Measurements from ENCODE around the gene APOBEC3C.
"Not testable (repeated sequence)": the region's sequence is repeated elsewhere in the genome, so short reads cannot be mapped to it uniquely, and the experiment has no call there.

DNA sequence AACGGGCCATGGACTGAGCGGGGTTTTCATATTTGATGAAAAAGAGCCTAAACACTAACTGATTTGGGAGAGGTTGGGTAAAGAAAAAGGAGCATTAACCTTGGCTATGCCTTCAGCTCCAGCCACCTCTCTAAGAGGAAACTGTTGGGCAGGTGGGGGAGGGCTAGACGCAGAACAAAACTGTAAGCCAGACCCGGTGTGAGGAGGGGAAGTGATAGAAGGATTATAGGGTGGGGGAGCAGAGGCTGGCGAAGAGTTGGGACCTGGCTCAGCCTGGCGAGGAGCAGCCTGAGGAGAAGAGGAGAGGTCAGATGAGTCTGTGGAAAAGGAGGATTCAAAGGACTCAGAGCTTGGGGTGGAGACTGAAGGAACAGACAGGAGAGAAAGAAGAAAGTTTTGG, 47.2 kb downstream of the APOBEC3C start:
- TF ChIP-seq, protein P1, sequence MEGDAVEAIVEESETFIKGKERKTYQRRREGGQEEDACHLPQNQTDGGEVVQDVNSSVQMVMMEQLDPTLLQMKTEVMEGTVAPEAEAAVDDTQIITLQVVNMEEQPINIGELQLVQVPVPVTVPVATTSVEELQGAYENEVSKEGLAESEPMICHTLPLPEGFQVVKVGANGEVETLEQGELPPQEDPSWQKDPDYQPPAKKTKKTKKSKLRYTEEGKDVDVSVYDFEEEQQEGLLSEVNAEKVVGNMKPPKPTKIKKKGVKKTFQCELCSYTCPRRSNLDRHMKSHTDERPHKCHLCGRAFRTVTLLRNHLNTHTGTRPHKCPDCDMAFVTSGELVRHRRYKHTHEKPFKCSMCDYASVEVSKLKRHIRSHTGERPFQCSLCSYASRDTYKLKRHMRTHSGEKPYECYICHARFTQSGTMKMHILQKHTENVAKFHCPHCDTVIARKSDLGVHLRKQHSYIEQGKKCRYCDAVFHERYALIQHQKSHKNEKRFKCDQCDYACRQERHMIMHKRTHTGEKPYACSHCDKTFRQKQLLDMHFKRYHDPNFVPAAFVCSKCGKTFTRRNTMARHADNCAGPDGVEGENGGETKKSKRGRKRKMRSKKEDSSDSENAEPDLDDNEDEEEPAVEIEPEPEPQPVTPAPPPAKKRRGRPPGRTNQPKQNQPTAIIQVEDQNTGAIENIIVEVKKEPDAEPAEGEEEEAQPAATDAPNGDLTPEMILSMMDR (IDR thresholded peaks at IDR 0.05; ENCODE audit: insufficient read depth, low read length) = not testable (repeated sequence)
- not testable (repeated sequence) for TF ChIP-seq GABPA, POLR2AphosphoS5 (IDR thresholded peaks at IDR 0.05; ENCODE audit: low read depth)
- TF ChIP-seq, protein P2, sequence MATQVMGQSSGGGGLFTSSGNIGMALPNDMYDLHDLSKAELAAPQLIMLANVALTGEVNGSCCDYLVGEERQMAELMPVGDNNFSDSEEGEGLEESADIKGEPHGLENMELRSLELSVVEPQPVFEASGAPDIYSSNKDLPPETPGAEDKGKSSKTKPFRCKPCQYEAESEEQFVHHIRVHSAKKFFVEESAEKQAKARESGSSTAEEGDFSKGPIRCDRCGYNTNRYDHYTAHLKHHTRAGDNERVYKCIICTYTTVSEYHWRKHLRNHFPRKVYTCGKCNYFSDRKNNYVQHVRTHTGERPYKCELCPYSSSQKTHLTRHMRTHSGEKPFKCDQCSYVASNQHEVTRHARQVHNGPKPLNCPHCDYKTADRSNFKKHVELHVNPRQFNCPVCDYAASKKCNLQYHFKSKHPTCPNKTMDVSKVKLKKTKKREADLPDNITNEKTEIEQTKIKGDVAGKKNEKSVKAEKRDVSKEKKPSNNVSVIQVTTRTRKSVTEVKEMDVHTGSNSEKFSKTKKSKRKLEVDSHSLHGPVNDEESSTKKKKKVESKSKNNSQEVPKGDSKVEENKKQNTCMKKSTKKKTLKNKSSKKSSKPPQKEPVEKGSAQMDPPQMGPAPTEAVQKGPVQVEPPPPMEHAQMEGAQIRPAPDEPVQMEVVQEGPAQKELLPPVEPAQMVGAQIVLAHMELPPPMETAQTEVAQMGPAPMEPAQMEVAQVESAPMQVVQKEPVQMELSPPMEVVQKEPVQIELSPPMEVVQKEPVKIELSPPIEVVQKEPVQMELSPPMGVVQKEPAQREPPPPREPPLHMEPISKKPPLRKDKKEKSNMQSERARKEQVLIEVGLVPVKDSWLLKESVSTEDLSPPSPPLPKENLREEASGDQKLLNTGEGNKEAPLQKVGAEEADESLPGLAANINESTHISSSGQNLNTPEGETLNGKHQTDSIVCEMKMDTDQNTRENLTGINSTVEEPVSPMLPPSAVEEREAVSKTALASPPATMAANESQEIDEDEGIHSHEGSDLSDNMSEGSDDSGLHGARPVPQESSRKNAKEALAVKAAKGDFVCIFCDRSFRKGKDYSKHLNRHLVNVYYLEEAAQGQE (IDR thresholded peaks at IDR 0.05; ENCODE audit: insufficient replicate concordance, low read depth) = not testable (repeated sequence)

Data from HL-60 (cell line).